HS-27A (cell line): ENCODE results near the gene CCL4L2.
"Not testable (repeated sequence)": the region's sequence is repeated elsewhere in the genome, so short reads cannot be mapped to it uniquely, and the experiment has no call there.

ENCODE experiments used
- DNase-seq: peaks from one replicate; pipeline ENCODE4 v3.0.0-alpha.2; 2012; ENCODE audit warnings: low read depth, missing footprints

The CCL4L2 gene

DNA sequence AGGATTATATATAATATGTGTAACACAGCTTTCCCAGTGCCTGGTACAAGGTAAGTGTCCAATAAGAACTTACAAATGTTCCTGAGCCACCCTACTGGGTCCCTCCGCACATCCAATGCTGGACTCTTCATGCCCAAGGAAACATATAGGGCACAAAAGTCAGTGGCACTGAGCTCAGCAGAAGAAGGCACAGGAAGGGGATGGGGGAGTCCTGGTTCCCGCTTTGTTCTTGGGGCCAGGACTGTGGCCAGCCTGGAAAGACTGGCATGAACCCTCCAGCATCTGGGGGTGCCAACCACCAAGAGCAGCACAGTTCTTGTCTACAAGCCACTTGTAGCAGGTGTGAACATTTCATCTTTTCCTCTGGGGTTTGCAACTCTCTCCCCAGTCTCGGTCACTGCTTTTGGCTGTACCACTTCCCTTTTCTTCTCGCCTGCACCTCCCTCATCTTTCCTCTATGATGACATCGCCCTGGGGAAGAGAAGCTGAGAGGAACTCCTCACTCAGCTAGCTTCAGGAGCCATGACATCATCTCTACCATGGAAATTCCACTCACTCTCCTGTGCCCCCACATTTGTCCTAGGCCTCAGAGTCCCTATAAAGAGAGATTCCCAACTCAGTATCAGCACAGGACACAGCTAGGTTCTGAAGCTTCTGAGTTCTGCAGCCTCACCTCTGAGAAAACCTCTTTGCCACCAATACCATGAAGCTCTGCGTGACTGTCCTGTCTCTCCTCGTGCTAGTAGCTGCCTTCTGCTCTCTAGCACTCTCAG lies at the start of gene CCL4L2:
TSS of gene CCL4L2 (plus strand) at position 625 of the 773 bp plus-strand sequence.
- DNase-seq = not testable (repeated sequence)

DNA sequence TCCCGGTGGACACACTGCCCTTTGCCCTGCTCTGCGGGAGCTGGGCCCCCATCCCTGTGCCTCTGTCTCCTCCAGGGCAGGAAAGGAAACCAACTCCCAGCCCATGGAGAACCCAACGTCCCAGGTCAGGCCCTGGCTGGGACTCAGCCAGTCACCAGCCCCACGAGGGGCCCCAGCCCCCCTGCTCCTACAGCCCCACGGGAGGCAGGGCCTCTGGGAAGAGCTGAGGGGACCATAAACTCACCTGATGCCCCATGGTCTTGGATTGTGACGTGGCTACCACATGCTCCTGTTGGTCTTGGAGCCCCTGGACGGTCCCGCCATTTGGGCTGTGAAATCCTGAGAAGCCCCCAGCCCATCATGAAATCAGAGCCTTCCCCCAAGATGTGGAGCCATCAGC lies 42.0 kb upstream of the CCL4L2 start:
- not testable (repeated sequence) for DNase-seq

DNA sequence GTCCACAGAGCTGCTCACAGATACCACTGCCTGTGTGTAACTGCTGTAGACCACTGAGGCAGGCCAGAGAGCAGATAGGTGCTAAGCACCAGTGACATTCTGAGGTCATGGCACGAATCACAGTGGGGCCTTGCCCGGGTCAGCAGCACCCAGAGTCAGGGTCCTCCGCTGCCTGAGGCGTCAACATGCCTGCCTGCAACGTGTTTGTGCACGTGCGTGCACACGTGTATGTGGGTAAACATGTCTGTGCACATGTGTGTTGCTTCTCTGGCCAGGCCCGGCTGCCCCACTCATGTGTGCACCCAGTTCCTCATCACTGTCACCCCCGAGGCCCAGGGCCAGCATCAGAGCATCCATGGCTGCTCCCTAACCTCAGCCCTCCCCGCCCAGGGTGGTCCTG lies 34.3 kb upstream of the CCL4L2 start, which contains the start of gene TBC1D3B:
TSS of gene TBC1D3B (minus strand) at position 101 of the 400 bp plus-strand sequence. CDS start 1,586 bp downstream, outside the sequence.
- DNase-seq = not testable (repeated sequence)

DNA sequence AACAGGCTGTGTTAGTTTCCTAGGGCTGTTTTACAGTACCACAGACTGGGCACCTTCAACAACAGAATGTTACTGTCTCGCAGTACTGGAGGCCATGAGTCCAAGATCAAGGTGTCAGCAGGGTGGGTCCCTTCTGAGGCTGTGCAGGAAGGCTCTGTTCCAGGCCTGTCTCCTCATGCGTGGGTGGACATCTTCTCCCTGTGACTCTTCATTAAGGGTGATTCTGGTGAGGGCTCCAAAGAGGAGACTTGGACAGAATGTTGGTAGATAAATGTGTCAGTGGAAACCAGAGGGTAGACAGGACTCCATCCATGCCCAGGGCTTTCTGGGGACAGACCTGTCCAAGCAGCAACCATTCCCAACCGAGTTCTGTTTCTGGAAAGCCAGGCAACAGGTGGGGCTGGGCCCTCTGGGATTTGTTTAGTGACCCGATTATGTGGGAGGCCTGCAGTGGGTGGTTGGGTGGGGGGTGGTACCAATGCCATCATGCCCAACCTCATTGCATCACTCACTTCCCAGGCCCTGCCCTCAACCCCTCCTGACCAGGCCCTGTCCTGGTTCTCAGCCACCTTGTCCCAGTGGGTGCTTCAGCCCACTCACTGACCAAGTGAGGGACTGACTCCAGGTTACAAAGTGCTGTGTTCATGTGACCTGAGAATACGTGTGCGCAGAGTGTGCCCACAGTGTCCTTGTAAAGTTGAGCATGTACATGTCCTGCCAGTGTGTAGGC lies 29.3 kb upstream of the CCL4L2 start:
- DNase-seq = not testable (repeated sequence)

DNA sequence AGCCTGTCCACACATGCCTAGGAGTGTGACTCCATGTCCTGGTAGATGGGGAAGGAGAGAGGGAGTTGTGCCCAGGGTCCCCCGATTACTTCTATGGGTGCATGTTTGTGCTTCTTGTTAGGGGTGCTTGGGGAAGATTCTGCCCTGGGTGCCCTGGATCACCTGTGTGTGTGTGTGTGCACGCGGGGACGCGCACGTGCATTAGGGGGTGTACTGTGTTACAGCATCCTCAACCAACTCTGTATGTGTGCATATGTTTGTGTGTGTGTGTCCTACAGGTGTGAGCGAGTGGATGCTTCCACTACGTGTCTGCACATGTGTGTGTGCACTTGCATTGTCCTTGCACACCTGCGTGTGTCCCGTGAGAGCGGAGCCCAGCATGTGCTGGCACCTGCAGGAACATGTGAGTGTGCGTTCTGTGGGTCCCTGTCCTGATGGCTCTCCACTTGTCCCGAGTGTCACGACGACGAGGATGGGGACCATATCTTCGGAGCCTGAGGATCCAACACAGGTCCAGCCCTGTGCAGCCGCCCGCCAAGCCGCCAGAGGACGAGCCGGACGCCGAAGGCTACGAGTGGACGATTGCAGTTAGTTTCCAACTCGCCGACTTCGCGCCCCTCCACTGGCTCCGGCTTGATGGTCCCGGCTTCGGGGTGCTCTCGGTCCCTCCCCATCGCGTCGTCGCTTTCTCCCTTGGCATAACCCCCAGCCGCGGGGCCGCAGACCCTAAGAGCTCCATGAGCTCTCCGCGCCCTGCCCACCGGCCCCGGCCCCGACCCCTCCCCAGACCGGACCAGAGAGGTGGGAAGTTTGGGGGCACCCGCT lies 28.5 kb upstream of the CCL4L2 start:
- no peak for DNase-seq

DNA sequence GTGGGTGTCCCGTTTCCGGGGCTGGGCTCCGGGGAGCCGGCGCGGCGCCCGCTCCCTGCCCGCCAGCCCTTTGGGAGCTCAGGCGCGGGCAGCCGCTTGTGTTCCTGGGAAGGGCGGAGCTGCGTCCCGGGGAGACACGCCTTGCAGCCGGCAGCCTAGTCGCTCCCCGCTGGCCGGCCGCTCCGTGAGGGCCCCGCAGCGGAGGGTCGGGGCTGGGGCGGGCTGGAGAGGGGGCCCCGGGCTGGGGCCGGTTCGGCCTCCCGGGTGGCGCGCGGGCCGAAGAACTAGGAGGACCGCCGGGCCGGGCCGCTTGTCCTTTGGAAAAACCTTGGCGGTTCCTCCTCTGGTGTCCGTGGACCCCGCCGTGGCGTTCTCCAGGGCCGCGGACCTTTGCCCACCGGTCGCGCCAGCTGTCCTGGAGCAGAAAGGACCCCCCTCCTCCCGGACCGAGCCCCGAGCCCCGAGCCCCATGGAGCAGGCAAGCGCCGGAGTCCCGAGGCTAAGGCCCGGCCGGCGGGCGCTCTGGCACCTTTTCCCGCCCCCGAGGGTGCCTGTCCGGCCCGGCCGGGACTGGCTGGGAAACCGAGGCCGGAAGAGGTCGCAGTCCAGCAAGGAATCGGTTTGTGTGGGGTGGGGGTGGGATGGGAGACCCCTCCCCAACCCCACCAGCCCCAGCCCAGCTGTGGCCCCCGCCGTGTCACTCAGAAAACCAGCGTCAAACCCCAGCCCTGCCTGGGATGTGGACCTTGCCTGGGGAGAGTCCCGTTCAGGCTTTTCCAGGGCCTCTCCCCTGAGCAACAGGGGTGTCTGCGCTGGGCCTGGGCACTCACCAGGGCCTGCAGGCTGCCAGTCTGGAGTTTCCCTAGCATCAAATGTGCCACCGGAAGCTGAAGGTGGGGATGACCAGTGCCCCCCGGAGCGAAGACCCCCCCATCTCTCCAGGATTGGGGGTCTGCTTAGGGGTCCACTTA lies 27.6 kb upstream of the CCL4L2 start:
- no peak for DNase-seq

DNA sequence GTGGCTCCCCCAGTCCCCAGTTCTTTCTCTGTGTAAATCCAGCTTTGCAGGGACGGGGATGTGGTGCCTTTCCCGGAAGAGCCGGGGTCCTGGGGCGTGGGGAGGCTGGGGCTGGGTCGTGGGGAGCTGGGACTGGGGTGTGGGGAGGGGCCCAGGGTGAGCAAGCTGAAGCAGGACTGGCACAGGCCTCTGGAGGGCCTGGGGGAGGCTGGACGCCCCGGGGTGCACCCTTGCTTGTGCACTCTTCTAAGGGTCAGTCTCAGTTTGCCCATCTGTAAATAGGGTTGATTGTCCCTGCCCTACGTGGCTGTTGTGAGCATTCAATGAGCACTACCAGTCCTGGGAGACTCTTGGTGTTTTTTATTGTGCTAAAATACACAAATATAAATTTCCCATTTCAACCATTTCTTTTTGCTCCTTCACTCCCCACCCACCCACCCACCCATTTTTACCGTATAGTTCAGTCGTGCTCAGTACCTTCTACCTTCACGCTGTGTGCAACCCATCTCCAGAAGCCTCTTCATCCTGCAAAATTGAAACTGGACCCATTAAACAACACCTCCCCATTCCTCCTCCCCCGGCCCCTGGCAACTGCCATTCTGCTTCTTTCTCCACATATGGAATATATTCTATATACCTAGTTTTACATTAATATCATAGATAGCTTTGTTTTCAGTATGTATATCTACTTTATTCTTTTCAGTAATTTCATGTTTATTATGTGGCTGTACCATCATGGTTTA lies 26.7 kb upstream of the CCL4L2 start:
- DNase-seq = no peak

DNA sequence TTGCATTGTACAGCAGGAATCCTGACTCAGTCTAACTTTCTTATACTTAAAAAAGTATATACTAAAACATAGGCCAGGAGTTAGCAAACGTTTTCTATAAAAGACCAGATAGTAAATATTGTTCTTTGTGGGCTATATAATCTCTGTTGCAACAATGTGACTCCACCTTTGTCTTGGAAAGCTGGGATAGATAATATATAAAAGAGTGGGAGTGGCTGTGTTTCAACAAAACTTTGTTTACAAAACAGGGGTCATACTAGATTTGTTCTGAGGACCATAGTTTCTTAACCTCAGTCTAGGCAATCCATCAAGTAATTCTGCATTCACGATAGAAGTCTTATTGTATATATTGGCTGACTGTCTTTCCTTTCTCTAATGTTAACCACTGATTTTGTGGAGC lies 25.4 kb upstream of the CCL4L2 start:
- no peak for DNase-seq

DNA sequence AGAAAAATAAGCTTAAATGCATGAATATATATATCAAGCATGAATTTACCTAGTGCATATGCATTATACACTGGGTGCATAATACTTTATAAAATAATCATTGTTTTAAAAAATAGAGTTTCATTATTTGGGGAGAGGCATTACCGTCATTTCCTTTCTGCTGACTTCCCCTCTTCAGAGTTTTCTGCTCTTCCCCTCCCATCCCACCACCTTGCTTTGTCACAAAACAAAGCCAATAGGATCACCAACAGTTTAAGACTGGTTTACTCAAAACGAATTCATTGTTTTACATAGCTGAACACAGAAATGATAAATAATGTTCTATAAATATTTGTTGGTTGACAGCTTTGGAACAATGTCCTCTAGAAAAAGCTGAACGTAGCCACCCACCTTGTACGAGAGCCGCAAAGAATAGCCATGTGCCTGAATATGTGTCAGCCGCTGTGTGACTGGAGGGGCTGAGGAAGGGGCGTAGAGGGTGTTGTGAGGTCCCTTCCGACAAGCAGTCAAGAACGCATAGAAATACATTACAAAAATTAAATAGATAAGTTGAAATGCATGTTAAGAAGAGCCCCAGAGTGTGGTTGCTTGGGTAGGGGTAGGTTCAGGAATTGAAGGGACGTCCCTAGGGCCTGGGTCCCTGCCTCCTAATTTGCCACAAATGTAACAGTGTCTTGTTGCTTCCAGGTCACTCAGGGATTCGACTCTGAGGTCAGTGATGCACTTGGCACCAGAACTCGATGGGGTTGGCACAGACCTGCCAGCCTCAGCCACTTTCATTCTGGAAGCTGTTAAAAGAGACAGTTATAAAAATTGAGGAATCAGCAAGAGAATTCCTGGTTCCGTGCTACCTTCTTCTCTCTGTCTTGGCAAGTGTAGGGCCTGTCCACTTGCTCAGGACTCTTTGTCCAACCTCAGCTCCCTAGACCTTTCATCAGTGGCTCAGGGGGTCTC lies 23.8 kb upstream of the CCL4L2 start:
- not testable (repeated sequence) for DNase-seq

DNA sequence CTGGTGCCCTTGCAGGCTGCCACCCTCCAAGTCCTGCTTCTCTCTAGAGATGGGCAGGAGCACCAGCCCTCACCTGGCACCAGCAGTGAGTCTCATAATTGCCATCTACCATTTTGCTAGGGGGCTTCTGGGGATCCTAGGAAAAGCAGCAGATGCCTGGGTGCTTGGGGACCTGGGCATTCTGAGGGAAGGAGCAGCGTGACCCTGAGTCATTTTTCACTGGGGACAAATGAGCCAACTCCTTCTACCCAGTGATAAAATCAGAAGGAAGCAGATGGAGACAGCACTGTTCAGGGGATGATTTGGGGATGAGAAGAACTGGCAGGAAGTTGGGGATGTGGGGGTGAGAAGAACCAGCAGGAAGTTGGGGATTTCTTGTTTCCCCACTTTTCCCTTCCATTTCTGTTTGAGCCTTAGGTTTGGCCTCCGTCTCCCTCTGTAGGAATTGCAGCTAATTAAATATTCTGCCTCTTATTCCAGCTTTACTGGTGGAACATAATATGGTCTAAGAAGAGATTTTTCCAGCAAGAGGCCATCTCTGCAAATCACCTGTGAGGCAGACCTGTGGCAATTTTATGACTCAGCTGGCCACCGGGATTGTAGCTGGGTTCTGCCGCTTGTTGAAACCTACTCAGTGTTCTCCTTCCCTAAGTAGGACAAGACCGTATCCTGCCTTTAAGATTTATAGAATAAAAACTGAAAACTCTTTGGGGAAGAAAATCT lies 22.8 kb upstream of the CCL4L2 start:
- DNase-seq = not testable (repeated sequence)

DNA sequence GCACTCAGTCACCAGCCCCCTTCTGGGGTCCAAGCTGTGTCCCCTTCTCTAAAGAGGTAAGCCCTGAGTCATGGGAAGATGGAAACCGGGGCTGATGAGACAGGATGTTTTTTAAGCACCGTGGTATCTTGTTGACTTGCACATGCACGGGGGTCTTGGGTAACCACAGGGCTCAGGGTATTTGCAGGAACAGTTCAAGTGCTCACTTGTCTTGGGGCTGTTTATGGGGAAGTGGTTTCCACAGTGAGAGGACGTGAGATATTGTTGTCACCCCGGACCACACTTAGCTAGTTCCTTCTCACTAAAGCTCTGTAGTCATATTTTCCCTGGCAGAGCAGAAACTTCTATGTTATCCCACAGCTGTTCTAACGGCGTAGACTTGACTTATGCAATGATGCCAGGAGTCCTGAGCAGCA lies 22.0 kb upstream of the CCL4L2 start:
- no peak for DNase-seq

DNA sequence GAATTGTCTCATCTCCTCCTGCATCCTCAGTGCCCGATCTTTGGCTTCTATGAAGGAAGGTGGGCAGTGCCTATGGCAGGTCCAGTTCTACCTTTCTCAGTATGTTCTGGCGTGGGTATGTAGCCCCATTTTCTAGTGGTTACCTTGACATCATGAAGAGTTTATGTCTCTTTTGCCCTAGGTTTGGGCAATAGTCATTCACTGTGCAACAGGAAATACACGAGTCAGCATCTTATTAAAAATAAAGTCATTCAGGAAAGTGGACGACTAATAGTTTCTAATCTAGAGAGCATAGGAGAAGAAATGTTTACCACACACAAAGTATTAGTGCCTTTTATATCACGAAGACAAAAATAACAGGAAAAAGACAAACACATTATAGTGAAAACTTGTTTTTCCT lies 20.9 kb upstream of the CCL4L2 start:
- not testable (repeated sequence) for DNase-seq

DNA sequence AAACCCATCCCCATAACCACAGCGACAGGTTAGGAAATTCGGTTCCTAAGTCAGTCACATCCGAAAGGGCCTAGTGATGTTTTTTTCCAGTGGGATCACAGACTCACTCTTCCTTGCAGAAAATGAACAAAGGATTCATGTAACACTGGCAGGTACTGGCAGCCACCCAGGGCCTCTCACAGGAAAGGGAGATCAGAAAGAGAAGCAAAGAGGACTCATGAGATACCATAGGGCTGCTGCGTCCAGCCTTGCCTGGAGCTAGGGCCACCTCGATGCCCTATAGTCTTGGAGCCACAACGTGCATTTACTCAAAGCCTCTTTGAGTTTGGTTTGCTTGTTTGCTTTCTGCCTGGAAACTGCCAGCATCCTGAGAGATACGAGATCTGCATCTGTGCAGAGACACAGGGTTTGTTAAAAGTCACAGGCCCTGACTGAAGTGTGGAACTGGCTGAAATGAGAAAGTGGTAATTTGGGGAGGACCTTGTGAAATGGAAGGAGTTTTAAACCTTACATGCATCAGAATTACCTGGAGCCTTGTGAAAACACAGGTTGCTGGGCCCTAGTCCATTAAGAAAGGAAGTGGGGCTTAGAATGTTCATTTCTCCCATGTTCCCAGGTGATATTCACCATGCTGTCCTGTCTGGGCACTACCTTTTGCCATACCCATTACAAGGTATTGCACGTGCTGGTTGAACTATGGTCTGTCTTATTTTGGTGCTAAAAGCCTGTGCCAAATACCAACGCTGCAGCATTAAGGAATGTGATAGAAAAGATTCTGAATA lies 20.1 kb upstream of the CCL4L2 start:
- DNase-seq = not testable (repeated sequence)

DNA sequence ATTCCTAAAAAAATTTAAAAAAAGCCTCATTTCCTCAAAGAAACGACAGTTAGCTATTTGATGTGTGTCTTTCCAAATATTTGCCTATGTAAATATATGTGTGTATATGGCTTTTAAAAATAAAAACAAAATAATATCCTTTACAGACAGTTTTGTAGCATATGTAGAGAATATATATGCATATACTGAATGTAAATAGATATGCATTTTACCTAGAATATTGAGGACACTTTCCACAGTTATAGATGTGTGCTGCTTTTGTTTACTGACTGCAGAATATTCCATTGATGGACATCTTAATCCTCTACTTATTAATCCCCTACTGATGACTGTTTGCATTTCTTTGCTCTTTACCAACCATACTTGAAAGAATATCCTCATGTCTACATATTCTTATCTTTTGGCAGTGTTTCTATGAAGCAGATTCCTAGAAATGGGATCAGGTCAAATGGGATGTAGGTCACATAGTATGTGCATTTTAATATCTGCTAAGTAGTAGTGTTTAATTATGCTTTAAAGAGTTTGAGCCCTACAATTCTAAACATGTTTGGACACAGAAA lies 17.6 kb upstream of the CCL4L2 start:
- DNase-seq = no peak

DNA sequence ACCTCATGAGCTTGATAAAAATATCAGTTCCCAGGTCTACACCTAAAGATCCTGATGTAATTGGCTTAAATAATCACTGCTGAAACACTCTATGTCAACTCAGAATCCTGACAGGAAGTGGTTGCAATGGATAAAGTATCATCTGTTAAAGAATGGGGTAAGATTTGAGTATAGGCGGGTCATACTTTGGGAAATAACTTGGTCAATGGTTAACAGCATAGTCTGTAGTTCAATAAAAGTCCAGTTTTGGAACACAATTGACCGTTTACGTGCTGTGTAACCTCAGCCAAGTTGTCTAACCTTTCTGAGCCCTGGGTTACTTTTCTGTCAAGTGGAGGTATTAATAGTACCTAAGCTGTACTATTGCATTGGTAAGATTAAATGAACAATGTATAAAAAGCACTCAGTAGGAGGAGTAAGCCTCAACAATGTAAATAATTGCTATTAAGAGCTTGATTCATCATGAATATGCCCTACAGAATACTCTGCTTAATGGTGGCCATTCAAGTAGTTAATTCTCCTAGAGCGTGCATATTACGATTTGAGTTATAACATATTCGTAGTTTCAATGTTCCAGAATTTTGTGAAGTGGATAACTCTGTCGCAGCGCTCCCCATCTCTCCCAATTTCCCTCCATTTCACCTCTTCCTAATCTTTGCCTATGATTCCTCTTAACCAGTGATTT lies 16.6 kb upstream of the CCL4L2 start:
- DNase-seq = not testable (repeated sequence)

DNA sequence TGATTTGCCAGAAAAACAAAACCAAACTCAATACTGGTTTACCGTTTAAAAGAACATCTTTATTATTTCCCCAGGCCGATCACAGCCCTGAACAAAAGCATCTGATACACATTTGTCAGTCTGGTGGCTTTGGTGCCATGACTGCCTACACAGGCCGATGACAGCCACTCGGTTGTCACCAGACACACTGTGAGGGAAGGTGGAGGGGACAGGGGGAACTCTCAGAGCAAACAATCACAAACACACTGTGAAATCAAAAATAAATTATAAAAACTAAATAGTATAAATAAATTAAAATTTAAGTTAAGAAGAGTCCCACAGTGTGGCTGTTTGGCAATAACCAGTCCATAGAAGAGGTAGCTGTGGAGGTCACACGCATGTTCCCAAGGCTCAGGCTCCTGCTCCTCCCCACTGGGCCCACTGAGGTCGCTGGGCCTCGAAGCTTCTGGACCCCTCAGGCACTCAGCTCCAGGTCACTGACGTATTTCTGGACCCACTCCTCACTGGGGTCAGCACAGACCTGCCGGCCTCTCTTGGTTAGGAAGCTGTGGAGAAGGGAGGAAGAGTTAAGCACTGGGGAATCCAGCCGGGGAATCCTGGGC lies 15.9 kb upstream of the CCL4L2 start:
- not testable (repeated sequence) for DNase-seq
